Liver (tissue), 9 donors: ENCODE measurements around the gene GSTT4. TPM values are rescaled to one million over a fixed set of nuclear protein-coding genes. Genes with fewer than 3 reads are reported as not detected.

Experiments used
- DNase-seq: peaks from one replicate; pipeline ENCODE4 v3.0.0-alpha.2; 2017; ENCODE audit warnings: low spot score
- H3K27ac ChIP-seq, 2 donors: one replicate each; pipeline ENCODE4 v1.7.0; 2013; ENCODE audit warnings: inconsistent platforms in 2 of 2, low read length in 2 of 2, control low read depth in 1 of 2, low read depth in 1 of 2, mild to moderate bottlenecking in 1 of 2
- H3K27me3 ChIP-seq, 4 donors: one replicate each; pipeline versions ENCODE4 v1.6.1 to v1.7.0; 2013; ENCODE audit warnings: low read length in 3 of 4, inconsistent platforms in 1 of 4, mild to moderate bottlenecking in 1 of 4, moderate library complexity in 1 of 4; ENCODE audit not compliant: control insufficient read depth in 4 of 4, insufficient read depth in 4 of 4
- H3K36me3 ChIP-seq, 4 donors: one replicate each; pipeline versions ENCODE4 v1.6.1 to v1.7.0; 2013; ENCODE audit warnings: low read length in 3 of 4, mild to moderate bottlenecking in 3 of 4, low read depth in 1 of 4, moderate library complexity in 1 of 4; ENCODE audit not compliant: control insufficient read depth in 4 of 4, insufficient read depth in 3 of 4
- H3K4me1 ChIP-seq, 4 donors: one replicate each; pipeline versions ENCODE4 v1.6.1 to v1.7.0; 2013; ENCODE audit warnings: low read length in 3 of 4, mild to moderate bottlenecking in 3 of 4, moderate library complexity in 1 of 4; ENCODE audit not compliant: control insufficient read depth in 4 of 4, insufficient read depth in 4 of 4
- H3K4me3 ChIP-seq, 3 donors: one replicate each; pipeline versions ENCODE4 v1.6.1 to v1.7.0; 2013; ENCODE audit warnings: low read length in 3 of 3, control low read depth in 1 of 3, low read depth in 1 of 3, mild to moderate bottlenecking in 1 of 3
- H3K9ac ChIP-seq, 2 donors: one replicate each; pipeline ENCODE4 v1.7.0; 2013; ENCODE audit warnings: low read length in 2 of 2, mild to moderate bottlenecking in 2 of 2, moderate library complexity in 2 of 2, control low read depth in 1 of 2, low read depth in 1 of 2
- H3K9me3 ChIP-seq, 4 donors: one replicate each; pipeline versions ENCODE4 v1.6.1 to v1.7.0; 2013; ENCODE audit warnings: low read length in 3 of 4; ENCODE audit not compliant: control insufficient read depth in 4 of 4
- EGR1 ChIP-seq, 2 donors: IDR thresholded peaks; 2 replicates each; pipeline ENCODE4 v1.6.1; 2016 to 2018; ENCODE audit warnings: antibody characterized with exemption in 2 of 2, low read depth in 2 of 2
- FOXA1 ChIP-seq: IDR thresholded peaks from 2 replicates; pipeline ENCODE4 v1.6.1; 2016; ENCODE audit warnings: antibody characterized with exemption
- FOXA2 ChIP-seq: IDR thresholded peaks from 2 replicates; pipeline ENCODE4 v1.6.1; 2016; ENCODE audit warnings: antibody characterized with exemption
- GABPA ChIP-seq, 2 donors: IDR thresholded peaks in 1 of 2; conservative IDR thresholded peaks in 1 of 2; 2 replicates each; pipeline ENCODE4 v1.6.1; 2016; ENCODE audit warnings: antibody characterized with exemption in 2 of 2, mild to moderate bottlenecking in 1 of 2, moderate library complexity in 1 of 2
- HNF4A ChIP-seq, 2 donors: conservative IDR thresholded peaks; 2 replicates each; pipeline ENCODE4 v1.6.1; 2016; ENCODE audit warnings: antibody characterized with exemption in 2 of 2, mild to moderate bottlenecking in 2 of 2
- HNF4G ChIP-seq: IDR thresholded peaks from 2 replicates; pipeline ENCODE4 v1.6.1; 2016; ENCODE audit warnings: antibody characterized with exemption
- JUND ChIP-seq, 2 donors: IDR thresholded peaks; 2 replicates each; pipeline ENCODE4 v1.6.1; 2016; ENCODE audit warnings: antibody characterized with exemption in 2 of 2
- NR2F2 ChIP-seq: IDR thresholded peaks from 2 replicates; pipeline ENCODE4 v1.6.1; 2016; ENCODE audit warnings: antibody characterized with exemption
- RAD21 ChIP-seq, 2 donors: IDR thresholded peaks; 2 replicates each; pipeline ENCODE4 v1.6.1; 2016; ENCODE audit warnings: antibody characterized with exemption in 2 of 2, mild to moderate bottlenecking in 2 of 2
- RXRA ChIP-seq, 2 donors: IDR thresholded peaks; 2 replicates each; pipeline ENCODE4 v1.6.1; 2017 to 2018; ENCODE audit warnings: antibody characterized with exemption in 2 of 2, mild to moderate bottlenecking in 1 of 2
- SP1 ChIP-seq: IDR thresholded peaks from 2 replicates; pipeline ENCODE4 v1.6.1; 2018; ENCODE audit warnings: antibody characterized with exemption, mild to moderate bottlenecking
- TAF1 ChIP-seq: conservative IDR thresholded peaks from 2 replicates; pipeline ENCODE4 v1.6.1; 2016; ENCODE audit warnings: antibody characterized with exemption, mild to moderate bottlenecking
- YY1 ChIP-seq: IDR thresholded peaks from 2 replicates; pipeline ENCODE4 v1.6.1; 2016; ENCODE audit warnings: antibody characterized with exemption, mild to moderate bottlenecking
- WGBS: extraction: QIAGEN DNeasy Blood & Tissue Kit; methylation state at CpG from one replicate; pipeline ENCODE4 v1.1.7; 2013; 5-methylcytosine and 5-hydroxymethylcytosine counted together
- polyA plus RNA-seq, 2 donors: library from polyadenylated mRNA; stranded (reverse) in 1 of 2; unstranded in 1 of 2; fragments of 200-250 nt in 1 of 2; fragments of >200 nt in 1 of 2; fragmentation: Nextera tagmentation in 1 of 2; extraction: Ambion mirVana in 1 of 2; gene quantifications; one replicate each; pipeline versions ENCODE4 v1.2.1 to v1.2.3, GENCODE V29; 2013 to 2015
- total RNA-seq, 2 donors: library from RNA; depleted of rRNA; stranded (reverse); fragments of >200 nt; gene quantifications; one replicate each; pipeline ENCODE4 v1.2.3, GENCODE V29; 2014
- TF ChIP-seq, protein P1 (sequence below): IDR thresholded peaks from 2 replicates; pipeline ENCODE4 v1.6.1; 2016; ENCODE audit warnings: antibody characterized with exemption
- TF ChIP-seq, protein P2 (sequence below): fragments of 150-350 bp; IDR thresholded peaks from 2 replicates; pipeline ENCODE4 v1.5.1; 2017; ENCODE audit warnings: improper control_type of control experiment, low read depth, low read length; ENCODE audit not compliant: missing input control
- TF ChIP-seq, protein P3 (sequence below): IDR thresholded peaks from 2 replicates; pipeline ENCODE4 v1.6.1; 2016; ENCODE audit warnings: antibody characterized with exemption, mild to moderate bottlenecking
- TF ChIP-seq, protein P4 (sequence below): IDR thresholded peaks from 2 replicates; pipeline ENCODE4 v1.6.1; 2016; ENCODE audit warnings: antibody characterized with exemption
- TF ChIP-seq, protein P5 (sequence below): IDR thresholded peaks from 2 replicates; pipeline ENCODE4 v1.6.1; 2016; ENCODE audit warnings: antibody characterized with exemption
- donor health status: healthy.
- donor health status: healthy.
- donor health status: healthy.
- donor health status: healthy.
- donor health status: healthy.

The GSTT4 gene
- total and polyA plus RNA-seq, 4 donors: not detected

DNA sequence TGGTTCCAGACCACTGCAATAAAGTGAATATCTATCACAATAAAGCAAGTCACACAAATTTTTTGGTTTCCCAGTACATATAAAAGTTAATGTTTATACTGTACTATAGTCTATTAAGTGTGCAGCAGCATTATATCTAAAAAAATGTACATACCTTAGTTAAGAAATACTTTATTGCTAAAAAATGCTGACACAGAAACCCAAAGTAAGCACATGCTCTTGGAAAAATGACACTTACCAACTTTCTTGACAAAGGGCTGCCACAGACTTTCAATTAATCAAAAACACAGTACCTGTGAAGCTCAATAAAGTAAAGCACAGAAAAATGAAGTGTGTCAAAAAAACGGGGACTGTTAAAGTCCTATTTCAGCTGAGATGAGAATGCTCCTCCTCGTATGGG is 22.7 kb upstream of the GSTT4 start:
- Histone ChIP-seq H3K36me3 (no peaks in the 10 kb centered on the region), H3K27ac (no peak overlapping the region), H3K4me1 (peaks cover 0 to 3% (median 0%) of the 10 kb centered on the region in 4 donors), H3K9me3 (no peaks in the 10 kb centered on the region), H3K27me3 (no peaks in the 10 kb centered on the region), H3K4me3 (no peak overlapping the region), H3K9ac (no peak overlapping the region)
- DNase-seq: no peak
- WGBS: 87% methylated on average over 2 of the region's 2 CpGs
- no peak for TF ChIP-seq FOXA2
- no peak for TF ChIP-seq RAD21 (IDR thresholded peaks at IDR 0.05)
- TF ChIP-seq NR2F2: no peak

DNA sequence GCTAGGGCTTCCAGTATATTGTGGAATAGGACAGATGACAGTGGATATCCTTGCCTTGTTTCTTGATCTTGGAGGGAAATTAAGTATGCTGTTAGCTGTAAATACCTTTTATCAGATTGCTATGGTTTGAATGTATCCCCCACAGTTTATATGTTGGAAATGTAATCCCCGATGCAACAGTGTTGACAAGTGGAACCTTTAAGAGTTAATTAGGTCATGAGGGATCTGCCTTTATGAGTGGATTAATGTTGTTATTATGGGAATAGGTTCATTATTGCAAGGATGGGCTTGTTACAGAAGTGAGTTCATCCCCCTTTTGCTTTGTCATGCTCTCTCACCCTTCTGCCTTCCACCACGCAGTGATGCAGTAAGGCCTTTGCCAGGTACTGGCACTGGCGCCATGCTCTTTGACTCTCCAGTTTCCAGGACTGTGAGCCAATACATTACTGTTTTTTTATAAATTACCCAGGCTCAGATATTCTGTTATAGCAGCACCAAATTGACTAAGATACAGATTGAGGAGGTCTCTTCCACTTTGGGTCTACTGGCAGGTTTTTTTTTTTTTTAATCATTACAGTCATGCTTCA is 22.2 kb upstream of the GSTT4 start:
- Histone ChIP-seq H3K9ac (no peak overlapping the region), H3K4me3 (no peak overlapping the region), H3K4me1 (peaks cover 0 to 3% (median 0%) of the 10 kb centered on the region in 4 donors), H3K27ac (no peak overlapping the region), H3K36me3 (no peaks in the 10 kb centered on the region), H3K9me3 (no peaks in the 10 kb centered on the region), H3K27me3 (no peaks in the 10 kb centered on the region)
- 67% methylated on average over 3 of the region's 3 CpGs for WGBS
- TF ChIP-seq, protein P1, sequence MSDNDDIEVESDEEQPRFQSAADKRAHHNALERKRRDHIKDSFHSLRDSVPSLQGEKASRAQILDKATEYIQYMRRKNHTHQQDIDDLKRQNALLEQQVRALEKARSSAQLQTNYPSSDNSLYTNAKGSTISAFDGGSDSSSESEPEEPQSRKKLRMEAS: peak; percentile 16
- peak; percentile 29 for TF ChIP-seq FOXA2
- TF ChIP-seq, protein P2, sequence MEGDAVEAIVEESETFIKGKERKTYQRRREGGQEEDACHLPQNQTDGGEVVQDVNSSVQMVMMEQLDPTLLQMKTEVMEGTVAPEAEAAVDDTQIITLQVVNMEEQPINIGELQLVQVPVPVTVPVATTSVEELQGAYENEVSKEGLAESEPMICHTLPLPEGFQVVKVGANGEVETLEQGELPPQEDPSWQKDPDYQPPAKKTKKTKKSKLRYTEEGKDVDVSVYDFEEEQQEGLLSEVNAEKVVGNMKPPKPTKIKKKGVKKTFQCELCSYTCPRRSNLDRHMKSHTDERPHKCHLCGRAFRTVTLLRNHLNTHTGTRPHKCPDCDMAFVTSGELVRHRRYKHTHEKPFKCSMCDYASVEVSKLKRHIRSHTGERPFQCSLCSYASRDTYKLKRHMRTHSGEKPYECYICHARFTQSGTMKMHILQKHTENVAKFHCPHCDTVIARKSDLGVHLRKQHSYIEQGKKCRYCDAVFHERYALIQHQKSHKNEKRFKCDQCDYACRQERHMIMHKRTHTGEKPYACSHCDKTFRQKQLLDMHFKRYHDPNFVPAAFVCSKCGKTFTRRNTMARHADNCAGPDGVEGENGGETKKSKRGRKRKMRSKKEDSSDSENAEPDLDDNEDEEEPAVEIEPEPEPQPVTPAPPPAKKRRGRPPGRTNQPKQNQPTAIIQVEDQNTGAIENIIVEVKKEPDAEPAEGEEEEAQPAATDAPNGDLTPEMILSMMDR: no peak
- peak in 1 of 2 donors; percentile 39 for TF ChIP-seq RXRA (IDR thresholded peaks at IDR 0.05)
- TF ChIP-seq, protein P3, sequence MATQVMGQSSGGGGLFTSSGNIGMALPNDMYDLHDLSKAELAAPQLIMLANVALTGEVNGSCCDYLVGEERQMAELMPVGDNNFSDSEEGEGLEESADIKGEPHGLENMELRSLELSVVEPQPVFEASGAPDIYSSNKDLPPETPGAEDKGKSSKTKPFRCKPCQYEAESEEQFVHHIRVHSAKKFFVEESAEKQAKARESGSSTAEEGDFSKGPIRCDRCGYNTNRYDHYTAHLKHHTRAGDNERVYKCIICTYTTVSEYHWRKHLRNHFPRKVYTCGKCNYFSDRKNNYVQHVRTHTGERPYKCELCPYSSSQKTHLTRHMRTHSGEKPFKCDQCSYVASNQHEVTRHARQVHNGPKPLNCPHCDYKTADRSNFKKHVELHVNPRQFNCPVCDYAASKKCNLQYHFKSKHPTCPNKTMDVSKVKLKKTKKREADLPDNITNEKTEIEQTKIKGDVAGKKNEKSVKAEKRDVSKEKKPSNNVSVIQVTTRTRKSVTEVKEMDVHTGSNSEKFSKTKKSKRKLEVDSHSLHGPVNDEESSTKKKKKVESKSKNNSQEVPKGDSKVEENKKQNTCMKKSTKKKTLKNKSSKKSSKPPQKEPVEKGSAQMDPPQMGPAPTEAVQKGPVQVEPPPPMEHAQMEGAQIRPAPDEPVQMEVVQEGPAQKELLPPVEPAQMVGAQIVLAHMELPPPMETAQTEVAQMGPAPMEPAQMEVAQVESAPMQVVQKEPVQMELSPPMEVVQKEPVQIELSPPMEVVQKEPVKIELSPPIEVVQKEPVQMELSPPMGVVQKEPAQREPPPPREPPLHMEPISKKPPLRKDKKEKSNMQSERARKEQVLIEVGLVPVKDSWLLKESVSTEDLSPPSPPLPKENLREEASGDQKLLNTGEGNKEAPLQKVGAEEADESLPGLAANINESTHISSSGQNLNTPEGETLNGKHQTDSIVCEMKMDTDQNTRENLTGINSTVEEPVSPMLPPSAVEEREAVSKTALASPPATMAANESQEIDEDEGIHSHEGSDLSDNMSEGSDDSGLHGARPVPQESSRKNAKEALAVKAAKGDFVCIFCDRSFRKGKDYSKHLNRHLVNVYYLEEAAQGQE: no peak
- TF ChIP-seq NR2F2: no peak
- TF ChIP-seq, protein P4, sequence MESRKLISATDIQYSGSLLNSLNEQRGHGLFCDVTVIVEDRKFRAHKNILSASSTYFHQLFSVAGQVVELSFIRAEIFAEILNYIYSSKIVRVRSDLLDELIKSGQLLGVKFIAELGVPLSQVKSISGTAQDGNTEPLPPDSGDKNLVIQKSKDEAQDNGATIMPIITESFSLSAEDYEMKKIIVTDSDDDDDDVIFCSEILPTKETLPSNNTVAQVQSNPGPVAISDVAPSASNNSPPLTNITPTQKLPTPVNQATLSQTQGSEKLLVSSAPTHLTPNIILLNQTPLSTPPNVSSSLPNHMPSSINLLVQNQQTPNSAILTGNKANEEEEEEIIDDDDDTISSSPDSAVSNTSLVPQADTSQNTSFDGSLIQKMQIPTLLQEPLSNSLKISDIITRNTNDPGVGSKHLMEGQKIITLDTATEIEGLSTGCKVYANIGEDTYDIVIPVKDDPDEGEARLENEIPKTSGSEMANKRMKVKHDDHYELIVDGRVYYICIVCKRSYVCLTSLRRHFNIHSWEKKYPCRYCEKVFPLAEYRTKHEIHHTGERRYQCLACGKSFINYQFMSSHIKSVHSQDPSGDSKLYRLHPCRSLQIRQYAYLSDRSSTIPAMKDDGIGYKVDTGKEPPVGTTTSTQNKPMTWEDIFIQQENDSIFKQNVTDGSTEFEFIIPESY: peak; percentile 61
- peak; percentile 74 to 85 for TF ChIP-seq HNF4A (conservative IDR thresholded peaks at IDR 0.05)
- no peak for TF ChIP-seq GABPA (IDR thresholded peaks at IDR 0.05 in 1 of 2, conservative IDR thresholded peaks at IDR 0.05 in 1 of 2)
- TF ChIP-seq HNF4G: no peak
- no peak for TF ChIP-seq SP1
- TF ChIP-seq TAF1: no peak
- no peak for TF ChIP-seq YY1
- TF ChIP-seq FOXA1: no peak
- no peak for TF ChIP-seq RAD21 (IDR thresholded peaks at IDR 0.05)
- no peak for TF ChIP-seq EGR1 (IDR thresholded peaks at IDR 0.05; ENCODE audit: low read depth in 2 of 2)
- TF ChIP-seq JUND (IDR thresholded peaks at IDR 0.05): peak in 1 of 2 donors; percentile 19
- TF ChIP-seq, protein P5, sequence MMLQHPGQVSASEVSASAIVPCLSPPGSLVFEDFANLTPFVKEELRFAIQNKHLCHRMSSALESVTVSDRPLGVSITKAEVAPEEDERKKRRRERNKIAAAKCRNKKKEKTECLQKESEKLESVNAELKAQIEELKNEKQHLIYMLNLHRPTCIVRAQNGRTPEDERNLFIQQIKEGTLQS: no peak
- no peak for DNase-seq
